ENCODE measurements around the gene TMEM266. TPM values are rescaled to one million over a fixed set of nuclear protein-coding genes. Genes with fewer than 3 reads are reported as not detected.

The TMEM266 gene
- polyA plus RNA-seq, 3 donors: not detected

DNA sequence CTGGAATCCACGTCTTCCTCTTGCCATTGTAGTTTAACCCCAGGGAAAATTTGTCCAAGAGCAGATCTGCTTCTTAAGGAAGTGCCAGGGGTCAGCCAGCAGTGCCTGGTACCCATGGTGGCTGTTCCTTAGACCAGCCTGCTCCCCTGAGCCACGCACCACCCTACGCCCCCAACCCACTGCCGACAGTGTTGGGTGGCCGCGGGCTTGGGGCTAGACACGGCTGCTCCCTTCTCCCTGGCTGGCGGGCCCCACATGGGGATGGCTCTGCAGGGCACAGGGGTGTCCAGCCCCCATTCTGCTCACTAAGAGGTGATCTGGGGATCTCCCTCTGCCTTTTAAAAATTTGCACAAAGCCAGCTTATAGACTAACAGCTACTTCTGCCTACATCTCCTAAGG is 104.8 kb downstream of the TMEM266 start:
- H4K20me1 ChIP-seq (ENCODE audit: insufficient read depth, low read length): no peaks in the 10 kb centered on the region
- H3K36me3 Mint-ChIP-seq: no peaks in the 10 kb centered on the region
- TF ChIP-seq, protein P1, sequence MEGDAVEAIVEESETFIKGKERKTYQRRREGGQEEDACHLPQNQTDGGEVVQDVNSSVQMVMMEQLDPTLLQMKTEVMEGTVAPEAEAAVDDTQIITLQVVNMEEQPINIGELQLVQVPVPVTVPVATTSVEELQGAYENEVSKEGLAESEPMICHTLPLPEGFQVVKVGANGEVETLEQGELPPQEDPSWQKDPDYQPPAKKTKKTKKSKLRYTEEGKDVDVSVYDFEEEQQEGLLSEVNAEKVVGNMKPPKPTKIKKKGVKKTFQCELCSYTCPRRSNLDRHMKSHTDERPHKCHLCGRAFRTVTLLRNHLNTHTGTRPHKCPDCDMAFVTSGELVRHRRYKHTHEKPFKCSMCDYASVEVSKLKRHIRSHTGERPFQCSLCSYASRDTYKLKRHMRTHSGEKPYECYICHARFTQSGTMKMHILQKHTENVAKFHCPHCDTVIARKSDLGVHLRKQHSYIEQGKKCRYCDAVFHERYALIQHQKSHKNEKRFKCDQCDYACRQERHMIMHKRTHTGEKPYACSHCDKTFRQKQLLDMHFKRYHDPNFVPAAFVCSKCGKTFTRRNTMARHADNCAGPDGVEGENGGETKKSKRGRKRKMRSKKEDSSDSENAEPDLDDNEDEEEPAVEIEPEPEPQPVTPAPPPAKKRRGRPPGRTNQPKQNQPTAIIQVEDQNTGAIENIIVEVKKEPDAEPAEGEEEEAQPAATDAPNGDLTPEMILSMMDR (IDR thresholded peaks at IDR 0.05): no peak
- no peak overlapping the region for H2AFZ ChIP-seq (ENCODE audit: insufficient read depth, low read depth, low read length, poor library complexity, severe bottlenecking)
- peaks cover 27% of the 10 kb centered on the region for H3K4me1 Mint-ChIP-seq
- H3K79me2 ChIP-seq (ENCODE audit: insufficient read depth, low read length): no peaks in the 10 kb centered on the region
- H3K4me3 Mint-ChIP-seq: no peak overlapping the region
- H3K27ac Mint-ChIP-seq: no peak overlapping the region
- peaks cover 0 to under 1% (median 0%) of the 10 kb centered on the region in 7 donors for H3K9me3 Mint-ChIP-seq
- no peak overlapping the region for H3K27ac ChIP-seq (ENCODE audit: low read depth in 1 of 2, low read length in 2 of 2)
- no peak for DNase-seq
- H3K36me3 ChIP-seq (replicated peaks in 1 of 2; ENCODE audit: control insufficient read depth in 1 of 2, insufficient read depth in 2 of 2, low read length in 2 of 2): no peaks in the 10 kb centered on the region
- no peaks in the 10 kb centered on the region for H3K27me3 ChIP-seq (ENCODE audit: control insufficient read depth in 2 of 2, insufficient read depth in 2 of 2, low read length in 2 of 2)
- H3K4me2 ChIP-seq (replicated peaks; ENCODE audit: extremely low read depth, low read length, poor library complexity, severe bottlenecking): no peak overlapping the region
- no peaks in the 10 kb centered on the region for H3K9me3 ChIP-seq (replicated peaks in 1 of 2; ENCODE audit: control insufficient read depth in 1 of 2, insufficient read depth in 1 of 2, low read length in 2 of 2)
- H3K4me3 ChIP-seq (replicated peaks in 1 of 3; ENCODE audit: low read depth in 2 of 3, low read length in 3 of 3): no peak overlapping the region
- intact Hi-C loops (cut with micrococcal nuclease): no loop called here
- peaks cover 27 to 30% of the 10 kb centered on the region in 2 donors for H3K4me1 ChIP-seq (ENCODE audit: control insufficient read depth in 1 of 2, insufficient read depth in 2 of 2, low read length in 2 of 2)
- WGBS (ENCODE audit: insufficient coverage): 97% methylated on average over 8 of the region's 8 CpGs
- peaks cover 0 to 5% (median 2%) of the 10 kb centered on the region in 3 donors for H3K27me3 Mint-ChIP-seq (ENCODE audit: low read depth in 3 of 3)
- no peak overlapping the region for H3K9ac ChIP-seq (ENCODE audit: insufficient read depth, low read length, poor library complexity, severe bottlenecking)

DNA sequence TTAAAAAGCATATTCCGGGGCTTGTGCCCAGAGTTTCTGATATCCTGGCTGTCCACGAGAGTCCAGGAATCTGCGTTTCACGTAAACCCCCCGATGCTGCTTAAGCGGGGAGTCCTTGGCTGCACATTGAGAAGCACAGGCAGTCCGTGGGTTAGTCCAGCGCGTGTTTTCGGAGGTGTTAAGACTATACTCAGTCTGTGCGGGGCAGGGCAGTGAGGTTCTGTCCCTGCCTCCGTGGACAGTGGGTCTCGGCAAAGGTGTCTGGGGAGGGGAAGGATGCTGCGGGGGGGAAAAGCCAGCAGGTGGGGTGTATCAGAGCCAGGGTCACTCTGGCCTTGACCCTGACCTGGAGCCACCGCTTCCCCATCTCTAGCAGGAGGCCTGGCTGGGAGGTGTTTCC is 106.2 kb downstream of the TMEM266 start:
- TF ChIP-seq, protein P1 (IDR thresholded peaks at IDR 0.05): no peak
- DNase-seq: no peak
- 96% methylated on average over 14 of the region's 15 CpGs for WGBS (ENCODE audit: insufficient coverage)
- no peak overlapping the region for H3K27ac Mint-ChIP-seq
- peaks cover 1 to 2% (median 1%) of the 10 kb centered on the region in 3 donors for H3K27me3 Mint-ChIP-seq (ENCODE audit: low read depth in 3 of 3)
- H3K9me3 Mint-ChIP-seq: peaks cover 0 to 2% (median 0%) of the 10 kb centered on the region in 7 donors
- Histone ChIP-seq H2AFZ (ENCODE audit: insufficient read depth, low read depth, low read length, poor library complexity, severe bottlenecking) (no peak overlapping the region), H3K4me3 (replicated peaks in 1 of 3; ENCODE audit: low read depth in 2 of 3, low read length in 3 of 3) (no peak overlapping the region), H4K20me1 (ENCODE audit: insufficient read depth, low read length) (no peaks in the 10 kb centered on the region), H3K4me1 (ENCODE audit: control insufficient read depth in 1 of 2, insufficient read depth in 2 of 2, low read length in 2 of 2) (peaks cover 40 to 42% of the 10 kb centered on the region in 2 donors), H3K27me3 (ENCODE audit: control insufficient read depth in 2 of 2, insufficient read depth in 2 of 2, low read length in 2 of 2) (no peaks in the 10 kb centered on the region), H3K27ac (ENCODE audit: low read depth in 1 of 2, low read length in 2 of 2) (no peak overlapping the region), H3K9ac (ENCODE audit: insufficient read depth, low read length, poor library complexity, severe bottlenecking) (no peak overlapping the region), H3K36me3 (replicated peaks in 1 of 2; ENCODE audit: control insufficient read depth in 1 of 2, insufficient read depth in 2 of 2, low read length in 2 of 2) (no peaks in the 10 kb centered on the region), H3K4me2 (replicated peaks; ENCODE audit: extremely low read depth, low read length, poor library complexity, severe bottlenecking) (no peak overlapping the region), H3K79me2 (ENCODE audit: insufficient read depth, low read length) (no peaks in the 10 kb centered on the region), H3K9me3 (replicated peaks in 1 of 2; ENCODE audit: control insufficient read depth in 1 of 2, insufficient read depth in 1 of 2, low read length in 2 of 2) (no peaks in the 10 kb centered on the region)
- no peaks in the 10 kb centered on the region for H3K36me3 Mint-ChIP-seq
- H3K4me1 Mint-ChIP-seq: peaks cover 37% of the 10 kb centered on the region
- intact Hi-C loops (cut with micrococcal nuclease): no loop called here
- H3K4me3 Mint-ChIP-seq: no peak overlapping the region

Data from CD14-positive monocyte (primary cell).